H1 (cell line): ENCODE data around the gene DEDD2. TPM values are rescaled to one million over a fixed set of nuclear protein-coding genes. Genes with fewer than 3 reads are reported as not detected.

Source experiments
- ASH2L ChIP-seq: fragments of 200-600, 300-600 bp; sonication (generic); IDR thresholded peaks from one replicate; pipeline ENCODE4 v1.7.1; 2017; ENCODE audit warnings: low read length
- SAP30 ChIP-seq: fragments of 300-600 bp; sonication (generic); IDR thresholded peaks from 2 replicates; pipeline ENCODE4 v1.7.1; 2012; ENCODE audit warnings: low read length, moderate library complexity, mild to moderate bottlenecking, inconsistent platforms; ENCODE audit not compliant: insufficient read depth, insufficient replicate concordance
- polyA plus RNA-seq, 7 experiments: library from polyadenylated mRNA; depleted of rRNA in 3 of 7; stranded (reverse) in 5 of 7; unstranded in 2 of 7; fragments of >200 nt in 5 of 7; fragments of 200-250 nt in 2 of 7; gene quantifications; 1 replicate in 5 of 7; 2 replicates in 1 of 7; 4 replicates in 1 of 7; pipeline versions ENCODE4 v1.2.1 to v1.2.3, GENCODE V29; 2011 to 2013; ENCODE audit warnings: missing spikeins in 2 of 7, mixed read lengths in 2 of 7
- total RNA-seq: library from RNA; stranded (reverse); fragmentation: NEBNext Ultra II Directional; extraction: Animal tissue kit (Norgen Biotek cat#: 25700); gene quantifications from 2 replicates; pipeline ENCODE4 v1.2.1, GENCODE V29; 2021

The DEDD2 gene
- total and polyA plus RNA-seq, 2 of the 8 experiments (the other 6 are each of a cell fraction or from before 2014, with no cell fraction given), result 37.8 to 65.0 TPM

DNA sequence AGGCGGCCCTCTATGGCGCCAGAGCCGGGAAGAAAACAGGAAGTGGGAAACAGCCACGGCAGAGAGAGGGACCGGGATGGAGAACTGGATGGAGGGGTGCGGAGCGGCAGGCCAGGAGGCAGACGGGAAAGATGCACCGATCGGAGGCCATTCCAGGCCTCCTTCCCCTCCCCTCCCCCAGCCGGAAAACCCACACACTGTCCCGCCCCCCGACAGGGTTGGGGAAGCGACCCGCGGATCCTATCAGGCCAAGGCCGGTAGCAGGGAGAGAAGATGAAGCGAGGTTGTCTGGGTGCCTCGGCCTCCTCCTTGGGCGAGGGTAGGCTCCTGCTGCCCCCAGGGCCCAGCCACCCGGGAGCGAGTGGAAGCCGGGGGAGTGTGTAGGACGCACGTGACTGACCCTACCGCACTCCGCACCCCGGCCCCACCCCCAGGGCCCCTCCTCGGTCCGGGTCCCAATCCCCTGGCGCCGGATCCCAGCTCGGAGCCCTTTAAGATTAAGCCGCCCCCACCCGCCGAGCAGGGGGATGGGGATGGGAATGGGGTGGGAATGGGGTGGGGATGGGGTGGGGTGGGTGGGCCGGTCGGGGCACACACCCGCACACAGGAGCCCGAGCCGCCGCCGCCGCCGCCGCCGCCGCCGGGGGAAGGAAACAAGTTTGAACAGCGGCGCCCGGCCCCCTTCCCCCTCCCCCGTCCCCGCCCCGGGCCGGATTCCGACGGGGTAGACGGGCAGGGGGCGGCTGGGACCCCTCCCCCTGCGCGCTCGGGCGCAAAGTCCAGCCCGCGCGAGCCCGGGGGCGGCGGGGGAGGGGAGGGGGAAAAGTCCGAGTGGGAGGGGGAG, 36.0 kb upstream of the DEDD2 start (continued):
- TF ChIP-seq ASH2L (no peak), SAP30 (peak; percentile 45)
- TF ChIP-seq, all 59 proteins: peak for 9
